Measurements from ENCODE around the gene MAP2K2.

DNA sequence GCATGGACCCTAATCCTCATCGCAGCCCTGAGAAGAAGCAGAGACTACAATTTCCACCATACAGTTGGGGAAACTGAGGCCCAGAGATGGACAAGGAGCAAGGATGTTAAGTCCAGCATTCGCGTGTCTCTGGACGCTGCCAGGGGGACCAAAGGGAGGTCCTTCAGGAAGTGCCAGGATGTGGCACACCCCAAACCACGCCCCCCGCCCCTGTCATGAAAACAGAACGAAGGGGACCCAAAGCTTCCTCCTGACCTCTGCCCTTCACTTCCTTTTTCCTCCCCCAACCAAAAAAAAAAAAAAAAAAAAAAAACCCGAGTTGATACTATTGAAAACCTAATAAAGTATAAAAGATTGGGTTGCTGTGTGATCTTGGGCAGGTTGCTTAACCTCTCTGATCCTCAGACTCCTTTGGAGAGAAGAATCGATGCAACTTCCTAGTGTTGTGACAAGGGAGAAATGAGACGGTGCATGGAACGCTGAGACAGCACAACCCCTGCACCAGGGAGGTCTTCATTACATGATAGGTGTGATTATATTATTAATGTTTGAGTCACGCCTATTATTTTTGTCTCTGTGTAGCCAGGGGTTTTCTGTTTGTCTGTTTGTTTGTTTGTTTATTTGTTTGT, 54.5 kb downstream of the MAP2K2 start:
- TF ChIP-seq POLR2A (IDR thresholded peaks at IDR 0.05; ENCODE audit: extremely low read depth, insufficient read length): no peak
- TF ChIP-seq, protein P1, sequence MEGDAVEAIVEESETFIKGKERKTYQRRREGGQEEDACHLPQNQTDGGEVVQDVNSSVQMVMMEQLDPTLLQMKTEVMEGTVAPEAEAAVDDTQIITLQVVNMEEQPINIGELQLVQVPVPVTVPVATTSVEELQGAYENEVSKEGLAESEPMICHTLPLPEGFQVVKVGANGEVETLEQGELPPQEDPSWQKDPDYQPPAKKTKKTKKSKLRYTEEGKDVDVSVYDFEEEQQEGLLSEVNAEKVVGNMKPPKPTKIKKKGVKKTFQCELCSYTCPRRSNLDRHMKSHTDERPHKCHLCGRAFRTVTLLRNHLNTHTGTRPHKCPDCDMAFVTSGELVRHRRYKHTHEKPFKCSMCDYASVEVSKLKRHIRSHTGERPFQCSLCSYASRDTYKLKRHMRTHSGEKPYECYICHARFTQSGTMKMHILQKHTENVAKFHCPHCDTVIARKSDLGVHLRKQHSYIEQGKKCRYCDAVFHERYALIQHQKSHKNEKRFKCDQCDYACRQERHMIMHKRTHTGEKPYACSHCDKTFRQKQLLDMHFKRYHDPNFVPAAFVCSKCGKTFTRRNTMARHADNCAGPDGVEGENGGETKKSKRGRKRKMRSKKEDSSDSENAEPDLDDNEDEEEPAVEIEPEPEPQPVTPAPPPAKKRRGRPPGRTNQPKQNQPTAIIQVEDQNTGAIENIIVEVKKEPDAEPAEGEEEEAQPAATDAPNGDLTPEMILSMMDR (IDR thresholded peaks at IDR 0.05; ENCODE audit: low read depth, low read length): no peak
- no peak for TF ChIP-seq MYC (IDR thresholded peaks at IDR 0.05; ENCODE audit: low read depth, low read length)
- TF ChIP-seq, protein P2, sequence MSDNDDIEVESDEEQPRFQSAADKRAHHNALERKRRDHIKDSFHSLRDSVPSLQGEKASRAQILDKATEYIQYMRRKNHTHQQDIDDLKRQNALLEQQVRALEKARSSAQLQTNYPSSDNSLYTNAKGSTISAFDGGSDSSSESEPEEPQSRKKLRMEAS (IDR thresholded peaks at IDR 0.05; ENCODE audit: low read depth, low read length): no peak

Measured in NB4 (cell line).